ENCODE data around the gene CCT4.
A peak's percentile ranks its signal among the peaks of the same experiment; 100 is the strongest.
"Not testable (repeated sequence)": the region's sequence is repeated elsewhere in the genome, so short reads cannot be mapped to it uniquely, and the experiment has no call there.

CCT4 gene, protein sequence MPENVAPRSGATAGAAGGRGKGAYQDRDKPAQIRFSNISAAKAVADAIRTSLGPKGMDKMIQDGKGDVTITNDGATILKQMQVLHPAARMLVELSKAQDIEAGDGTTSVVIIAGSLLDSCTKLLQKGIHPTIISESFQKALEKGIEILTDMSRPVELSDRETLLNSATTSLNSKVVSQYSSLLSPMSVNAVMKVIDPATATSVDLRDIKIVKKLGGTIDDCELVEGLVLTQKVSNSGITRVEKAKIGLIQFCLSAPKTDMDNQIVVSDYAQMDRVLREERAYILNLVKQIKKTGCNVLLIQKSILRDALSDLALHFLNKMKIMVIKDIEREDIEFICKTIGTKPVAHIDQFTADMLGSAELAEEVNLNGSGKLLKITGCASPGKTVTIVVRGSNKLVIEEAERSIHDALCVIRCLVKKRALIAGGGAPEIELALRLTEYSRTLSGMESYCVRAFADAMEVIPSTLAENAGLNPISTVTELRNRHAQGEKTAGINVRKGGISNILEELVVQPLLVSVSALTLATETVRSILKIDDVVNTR

DNA sequence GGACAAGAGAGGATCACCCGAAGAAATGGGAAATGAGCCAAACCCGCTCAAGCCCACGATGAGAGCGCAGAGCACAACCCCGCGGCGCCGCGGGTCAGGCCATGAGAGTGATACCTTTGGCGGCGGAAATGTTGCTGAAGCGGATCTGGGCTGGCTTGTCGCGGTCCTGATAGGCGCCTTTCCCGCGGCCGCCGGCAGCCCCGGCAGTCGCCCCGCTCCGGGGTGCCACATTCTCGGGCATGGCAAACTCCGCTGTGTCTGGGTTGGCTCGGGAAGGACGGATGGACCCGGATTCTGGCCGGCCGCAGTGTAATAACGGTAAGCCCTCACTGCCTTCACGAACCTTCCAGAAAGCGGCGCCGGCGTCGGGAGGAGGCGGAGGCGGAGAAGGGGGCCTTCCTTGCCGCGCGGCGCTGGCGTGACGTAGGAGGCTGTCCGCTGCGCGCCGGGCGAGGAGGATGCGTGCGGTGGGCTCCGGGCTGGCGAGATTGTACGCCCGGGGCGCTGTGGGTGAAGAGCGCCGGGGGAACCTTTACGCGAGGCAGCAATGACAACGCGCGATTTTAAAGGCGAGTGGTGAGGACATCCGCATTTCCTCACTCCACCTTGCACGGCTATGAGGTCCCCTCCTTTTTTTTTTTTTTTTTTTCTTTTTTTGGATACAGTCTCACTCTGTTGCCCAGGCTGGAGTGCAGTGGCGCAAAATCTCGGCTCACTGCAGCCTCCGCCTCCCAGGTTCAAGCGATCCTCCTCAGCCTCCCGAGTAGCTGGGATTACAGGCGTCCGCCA, at the start of gene CCT4:
TSS of gene CCT4 (minus strand) at position 390 of the 789 bp plus-strand sequence. CDS start at position 241, 149 bp downstream.
- DNase-seq, result peak; percentile 27

DNA sequence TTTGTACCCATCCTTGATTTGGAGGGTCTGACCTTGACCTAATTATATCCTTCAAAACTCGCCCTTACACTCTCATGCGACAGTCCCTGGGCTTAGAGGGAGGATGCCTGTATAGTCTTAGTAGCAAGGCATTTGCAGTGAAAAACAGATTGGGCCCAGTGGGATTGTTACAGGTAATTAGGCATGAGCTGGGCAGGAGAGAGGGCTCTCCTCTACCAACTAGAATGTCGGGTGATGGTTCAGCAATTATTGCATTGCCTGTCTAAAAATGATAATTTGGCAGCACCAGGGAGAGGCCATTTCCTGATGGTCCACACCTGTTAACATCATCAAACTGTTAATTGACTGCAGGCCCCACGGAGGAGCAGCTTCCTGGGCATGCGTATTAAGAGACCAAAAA, 49.4 kb upstream of the CCT4 start:
- no peak for DNase-seq

DNA sequence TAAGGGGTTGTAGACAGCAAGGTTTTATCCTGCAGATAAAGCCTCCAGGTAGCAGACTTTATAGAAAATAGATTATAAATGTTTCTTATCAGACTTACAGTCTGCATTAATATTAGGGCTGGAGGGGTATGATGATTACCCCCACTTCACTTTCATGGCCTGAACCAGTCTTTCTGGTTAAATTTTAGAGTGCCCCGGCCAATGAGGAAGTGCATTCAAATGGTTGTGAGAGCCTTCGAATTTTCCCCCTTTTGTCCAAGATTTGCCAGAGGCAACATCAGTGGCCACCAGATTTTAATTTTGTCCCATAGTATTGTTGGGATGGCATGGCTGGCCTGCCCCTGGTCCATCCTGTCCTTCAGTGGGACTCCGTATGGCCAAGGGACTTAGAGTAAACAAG, 48.6 kb upstream of the CCT4 start:
- DNase-seq, result no peak

DNA sequence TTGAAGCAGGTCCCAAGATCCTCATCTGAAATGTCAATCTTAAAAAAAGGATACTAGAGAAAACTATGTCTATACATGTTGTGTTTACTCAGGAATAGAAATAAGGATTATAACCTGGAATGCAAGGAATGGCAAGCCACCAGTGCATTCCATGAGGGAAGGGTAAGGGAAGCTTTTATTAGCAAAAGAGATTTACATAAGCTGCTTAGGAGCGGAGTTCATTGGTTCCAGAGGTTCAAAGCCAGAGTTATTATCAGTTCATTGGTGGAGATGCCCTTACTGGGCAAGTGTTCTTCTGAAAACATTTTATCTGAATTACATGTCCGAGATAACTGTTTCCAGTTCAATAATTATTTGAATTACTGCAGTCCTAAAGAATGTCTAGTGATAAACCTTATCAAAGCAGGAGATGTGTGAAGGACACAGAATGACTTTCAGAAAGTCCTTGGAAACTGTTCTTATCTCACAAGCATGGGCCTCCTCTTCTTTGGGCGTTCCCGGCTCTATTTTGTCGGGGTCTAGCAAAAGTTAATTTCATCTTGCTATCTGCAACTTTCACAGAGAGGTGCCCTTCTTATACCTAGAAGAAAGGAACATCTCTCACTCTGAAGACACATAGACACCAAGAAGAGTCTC, 40.5 kb upstream of the CCT4 start:
- DNase-seq, result no peak

DNA sequence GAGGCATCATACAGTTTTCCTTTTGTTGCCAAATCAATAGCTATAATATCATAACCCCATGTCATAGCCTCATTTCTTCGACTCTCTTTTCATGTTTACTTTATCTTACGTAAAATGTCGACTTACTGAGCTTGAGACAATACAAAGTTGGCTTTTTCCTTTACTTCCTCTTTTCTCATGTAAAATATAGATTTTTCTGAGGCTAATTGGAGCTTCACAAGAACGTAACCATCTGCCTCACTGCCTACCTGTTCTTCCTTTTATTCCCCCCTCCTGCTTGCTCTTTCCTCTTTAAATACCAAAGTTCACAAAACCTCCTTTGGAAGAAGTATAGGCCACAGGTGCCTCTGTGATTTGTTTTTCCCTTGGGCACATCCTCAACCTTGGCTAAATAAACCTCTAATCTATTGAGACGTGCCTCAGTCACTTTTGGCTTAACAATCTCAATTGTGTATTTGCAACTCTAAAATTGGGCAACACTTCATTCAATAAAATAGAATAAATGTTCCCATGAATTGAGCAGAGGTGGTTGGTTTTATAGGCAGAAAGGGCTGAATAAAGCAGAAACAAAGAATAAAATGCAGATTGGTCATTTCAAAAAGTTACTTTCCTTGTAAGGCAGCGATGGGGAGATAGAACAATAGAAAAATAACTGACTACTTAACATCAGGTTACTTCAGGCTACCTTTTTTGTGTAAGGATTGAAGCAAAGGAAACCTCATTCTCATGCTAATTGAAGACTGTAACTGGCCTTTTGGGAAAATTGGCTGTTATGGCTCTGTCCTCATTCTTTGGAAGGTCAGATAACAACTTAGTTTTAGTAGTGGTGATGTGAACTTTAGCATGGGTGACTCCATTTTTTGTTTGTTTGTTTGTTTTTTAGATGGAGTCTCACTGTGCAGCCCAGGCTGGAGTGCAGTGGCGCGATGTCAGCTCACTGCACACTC, 38.3 kb upstream of the CCT4 start:
- DNase-seq, result no peak

DNA sequence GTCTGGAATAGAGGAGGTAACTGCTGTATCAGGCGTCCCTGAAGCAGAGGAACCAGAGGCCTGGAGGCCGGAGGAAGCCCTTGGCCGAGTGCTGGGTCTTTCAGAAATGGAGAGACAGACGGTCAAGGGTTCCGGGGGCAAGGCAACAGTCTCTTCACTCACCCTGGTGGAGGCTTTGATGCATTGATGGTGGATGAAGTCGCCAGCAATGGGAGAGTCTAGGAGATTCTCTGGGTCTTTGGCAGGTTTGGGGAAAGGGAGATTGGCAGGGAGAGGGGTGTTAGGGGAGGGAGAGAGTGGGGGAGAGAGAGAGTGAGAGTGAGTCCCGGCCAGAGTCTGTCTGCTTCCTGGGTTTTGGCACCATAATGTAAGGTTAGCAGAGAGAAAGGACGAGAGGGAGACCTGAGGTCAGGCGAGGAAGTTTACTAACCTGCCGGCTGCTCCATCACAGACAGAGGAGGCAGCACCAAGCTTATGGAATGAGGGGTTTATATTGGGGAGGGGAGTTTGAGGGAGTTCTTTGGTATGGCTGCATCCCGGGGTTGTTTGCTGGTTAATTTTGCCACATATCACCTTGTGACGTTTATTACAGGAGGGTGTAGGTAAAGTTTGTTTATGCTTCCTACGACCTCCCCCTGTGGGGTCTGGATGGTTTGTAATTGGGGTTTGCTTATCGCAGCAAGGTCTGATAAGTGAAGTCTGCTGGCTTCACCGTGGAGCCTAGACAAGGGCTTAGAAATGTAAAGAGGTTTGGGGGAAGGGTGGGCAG, 36.6 kb upstream of the CCT4 start:
- DNase-seq, result no peak

DNA sequence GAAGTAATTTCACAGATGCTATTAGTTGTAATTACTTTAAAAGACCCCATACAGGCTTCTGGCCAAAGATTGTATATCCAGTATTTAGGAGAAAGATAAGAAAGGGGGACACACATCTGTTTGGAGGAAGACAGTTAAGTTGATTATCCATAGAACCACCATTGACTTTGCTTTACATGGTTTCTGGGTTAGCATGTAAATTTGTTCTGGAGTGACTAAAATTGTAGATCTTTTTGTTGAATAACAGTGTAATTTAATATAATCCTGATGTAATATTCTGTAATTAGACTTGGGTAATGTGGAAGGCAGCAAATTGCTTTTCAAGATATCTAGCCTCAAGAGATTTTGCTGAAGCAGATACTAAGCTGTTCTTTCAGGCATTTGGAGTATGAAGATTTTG, 34.3 kb upstream of the CCT4 start:
- no peak for DNase-seq

DNA sequence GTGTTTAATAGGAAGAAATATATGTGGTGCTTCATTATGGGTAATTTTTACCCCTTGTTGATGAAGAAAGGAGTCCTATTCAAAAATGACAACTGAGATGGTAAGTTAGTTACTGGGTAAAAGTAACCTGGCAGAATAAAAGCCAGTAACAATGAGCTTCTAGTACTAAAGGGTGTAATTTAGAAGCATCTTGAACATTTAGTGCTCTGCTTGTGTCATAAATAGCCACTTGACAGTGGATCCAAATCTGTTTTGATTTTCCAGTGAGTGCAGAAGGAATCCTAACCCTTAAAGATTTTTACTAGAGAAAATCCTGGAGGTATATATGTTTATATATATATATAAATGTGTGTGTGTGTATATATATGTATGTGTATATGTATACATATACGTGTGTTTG, 32.1 kb upstream of the CCT4 start:
- DNase-seq, result no peak

DNA sequence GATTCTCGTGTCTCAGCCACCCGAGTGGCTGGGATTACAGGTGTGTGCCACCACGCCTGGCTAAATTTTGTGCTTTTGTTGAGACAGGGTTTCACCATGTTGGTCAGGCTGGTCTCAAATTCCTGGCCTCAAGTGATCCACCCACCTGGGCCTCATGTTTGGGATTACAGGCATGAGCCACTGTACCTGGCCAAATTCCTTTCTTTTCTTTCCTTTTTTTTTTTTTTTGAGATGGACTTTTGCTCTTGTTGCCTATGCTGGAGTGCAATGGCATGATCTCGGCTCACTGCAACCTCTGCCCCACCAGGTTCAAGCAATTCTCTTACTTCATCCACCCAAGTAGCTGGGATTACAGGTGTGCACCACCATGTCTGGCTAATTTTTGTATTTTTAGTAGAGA, 26.3 kb upstream of the CCT4 start:
- DNase-seq, result not testable (repeated sequence)

DNA sequence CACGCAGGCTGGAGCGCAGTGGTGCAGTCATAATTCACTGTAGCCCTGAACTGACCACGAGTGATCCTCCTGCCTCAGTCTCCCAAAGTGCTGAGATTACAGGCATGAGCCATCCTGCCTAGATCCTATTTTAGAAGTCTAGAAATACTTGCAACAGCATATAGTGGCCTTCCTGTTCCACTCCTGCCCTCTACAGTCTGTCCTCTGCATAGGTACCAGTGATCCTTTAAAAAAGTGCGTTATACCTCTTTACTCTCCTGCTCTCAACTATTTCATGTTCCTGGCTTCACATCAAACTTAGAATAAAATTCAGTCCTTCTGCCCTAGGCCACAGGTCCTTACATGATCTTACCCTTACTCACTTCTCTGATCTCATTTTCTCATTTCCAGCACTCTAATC, 23.1 kb upstream of the CCT4 start:
- DNase-seq, result no peak

DNA sequence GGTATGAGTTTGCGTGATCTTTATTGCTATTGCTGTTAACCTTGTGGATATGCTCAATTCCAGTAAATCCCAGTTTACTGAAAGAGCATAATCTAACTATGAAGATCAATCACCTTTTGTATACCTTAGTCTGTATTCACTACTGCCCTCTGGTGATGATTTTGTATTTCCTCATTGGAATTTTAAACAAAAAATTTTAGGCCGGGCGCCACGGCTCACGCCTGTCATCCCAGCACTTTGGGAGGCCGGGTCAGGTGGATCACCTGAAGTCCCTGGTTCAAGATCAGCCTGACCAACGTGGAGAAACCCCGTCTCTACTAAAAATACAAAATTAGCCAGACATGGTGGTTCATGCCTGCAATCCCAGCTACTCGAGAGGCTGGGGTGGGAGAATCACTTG, 22.1 kb upstream of the CCT4 start:
- no peak for DNase-seq

DNA sequence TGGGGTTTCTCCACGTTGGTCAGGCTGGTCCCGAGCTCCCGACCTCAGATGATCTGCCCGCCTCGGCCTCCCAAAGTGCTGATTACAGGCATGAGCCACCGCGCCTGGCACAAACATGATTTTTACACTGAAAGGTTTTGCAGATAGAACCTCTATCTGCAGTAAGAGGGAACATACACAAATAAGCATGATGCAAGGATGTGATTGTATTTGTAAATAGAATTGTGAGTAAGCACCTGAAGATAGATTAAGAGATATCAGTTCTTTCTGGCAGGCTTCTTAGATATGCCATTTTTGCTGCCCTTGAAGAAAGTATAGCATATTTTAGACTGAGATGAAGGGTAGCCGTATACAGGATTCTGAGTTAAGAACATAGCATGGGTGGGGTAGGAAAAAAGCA, 20.7 kb upstream of the CCT4 start:
- no peak for DNase-seq

DNA sequence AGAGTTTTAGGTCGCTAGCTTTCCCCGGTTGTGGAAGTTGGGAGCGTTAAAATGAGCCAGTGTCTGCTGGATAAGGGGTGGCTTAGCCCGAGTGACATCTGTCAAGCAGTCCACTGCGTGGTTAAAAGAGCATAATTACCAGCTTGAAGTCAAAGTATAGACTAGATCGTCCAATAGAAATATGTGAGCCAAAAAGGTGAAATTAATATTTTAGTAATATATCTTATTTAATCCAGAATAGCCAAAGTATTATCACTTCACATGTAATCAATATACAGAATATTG, 17.7 kb upstream of the CCT4 start:
- no peak for DNase-seq

DNA sequence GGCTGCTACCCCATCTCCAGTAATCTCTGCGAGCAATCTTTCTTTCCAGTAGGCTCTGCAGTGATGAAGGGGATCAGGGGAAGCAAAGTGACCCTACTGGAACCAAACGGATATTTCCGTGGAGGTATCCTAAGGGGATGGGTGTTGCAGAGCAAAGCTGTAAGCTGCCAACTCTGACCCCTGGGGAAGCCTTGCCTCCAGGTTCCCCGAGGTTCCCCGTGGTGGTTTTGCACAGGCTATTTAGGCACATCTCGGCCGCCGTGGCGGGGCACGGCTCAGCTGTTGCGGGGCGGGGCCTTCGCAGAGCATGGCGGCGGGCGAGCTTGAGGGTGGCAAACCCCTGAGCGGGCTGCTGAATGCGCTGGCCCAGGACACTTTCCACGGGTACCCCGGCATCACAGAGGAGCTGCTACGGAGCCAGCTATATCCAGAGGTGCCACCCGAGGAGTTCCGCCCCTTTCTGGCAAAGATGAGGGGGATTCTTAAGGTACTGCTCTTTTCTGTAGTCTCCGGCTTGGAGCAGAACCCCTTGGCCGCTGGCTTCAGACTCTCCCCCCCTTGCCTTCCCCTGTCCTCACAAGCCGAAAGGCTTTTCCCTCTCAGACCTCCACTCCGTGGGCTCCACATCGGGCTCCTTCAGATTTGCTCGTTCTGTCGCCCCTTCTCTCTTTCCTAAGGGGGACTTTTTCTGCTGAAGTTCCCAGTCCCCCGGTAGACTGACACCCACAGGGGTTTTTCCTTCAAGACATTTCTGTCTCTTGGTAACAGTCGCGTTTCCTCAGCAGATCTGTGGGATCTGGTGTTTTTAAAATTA, 17.1 kb upstream of the CCT4 start, which contains the start of gene COMMD1:
TSS of gene COMMD1 (plus strand) at position 303 of the 814 bp plus-strand sequence. CDS start at position 308, 5 bp downstream.
- peak; percentile 68 for DNase-seq

DNA sequence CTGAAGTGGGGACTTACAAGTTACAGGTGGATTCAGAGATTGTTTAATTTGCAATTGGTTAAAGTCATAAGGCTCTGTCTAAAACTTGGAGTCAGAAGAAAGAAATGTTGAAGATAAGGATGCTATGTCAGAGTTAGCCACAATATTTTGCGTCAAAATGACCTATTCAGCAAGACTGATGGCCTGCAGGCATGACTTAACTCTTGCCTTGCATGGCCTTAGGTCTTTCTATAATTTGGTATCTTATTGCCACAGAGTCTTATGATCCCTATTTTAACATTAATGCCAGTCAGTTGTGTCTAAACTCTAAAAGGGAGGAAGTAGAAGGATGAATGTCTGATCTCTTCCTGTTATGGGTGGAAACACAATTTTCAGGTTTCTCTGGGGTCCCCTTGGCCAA, 11.8 kb upstream of the CCT4 start:
- DNase-seq, result no peak

DNA sequence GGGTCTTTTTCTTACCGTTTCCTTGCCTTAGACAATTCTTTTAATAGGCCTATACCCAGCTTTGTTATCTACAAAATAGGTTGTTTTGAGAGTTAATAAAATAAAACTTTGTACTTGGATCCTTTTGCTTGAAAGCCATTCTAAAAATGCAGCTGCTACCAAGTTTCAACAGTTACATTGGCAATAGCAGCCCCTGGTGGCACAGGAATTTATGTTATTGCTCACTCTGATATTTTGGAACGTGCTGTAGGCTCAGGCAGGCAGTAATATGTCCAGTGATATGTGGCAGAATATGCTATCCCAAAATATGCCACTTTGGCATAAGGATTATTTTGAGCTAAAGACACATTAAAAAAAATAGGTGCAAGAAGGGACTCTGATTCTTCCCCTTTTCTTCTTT, 10.4 kb upstream of the CCT4 start:
- no peak for DNase-seq

DNA sequence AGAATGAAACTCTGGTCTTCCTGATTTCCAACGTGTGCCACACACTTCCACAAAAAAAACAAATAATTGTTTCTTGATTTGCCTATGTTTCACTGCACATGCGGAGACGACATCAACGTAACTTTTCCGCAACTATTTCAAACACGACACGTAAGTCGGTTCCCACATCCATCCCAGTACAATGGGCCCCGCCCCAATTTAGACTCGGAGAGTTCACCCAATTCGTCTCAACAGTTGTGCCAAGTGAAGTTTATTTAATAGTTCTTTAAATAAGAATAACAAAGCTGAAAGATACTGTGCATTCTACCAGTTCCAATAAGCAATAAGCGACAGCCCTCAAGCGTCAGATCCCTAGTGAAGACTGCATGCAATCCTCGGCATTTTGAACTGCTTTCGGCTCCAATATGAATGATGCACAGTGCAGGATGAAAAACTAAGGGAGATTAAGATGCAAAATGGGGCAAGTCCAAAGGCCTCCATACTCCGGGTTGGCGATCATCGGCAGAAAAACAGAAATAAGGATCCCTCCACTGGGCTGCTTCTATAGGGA, 664 bp downstream of the CCT4 start:
- no peak for DNase-seq

DNA sequence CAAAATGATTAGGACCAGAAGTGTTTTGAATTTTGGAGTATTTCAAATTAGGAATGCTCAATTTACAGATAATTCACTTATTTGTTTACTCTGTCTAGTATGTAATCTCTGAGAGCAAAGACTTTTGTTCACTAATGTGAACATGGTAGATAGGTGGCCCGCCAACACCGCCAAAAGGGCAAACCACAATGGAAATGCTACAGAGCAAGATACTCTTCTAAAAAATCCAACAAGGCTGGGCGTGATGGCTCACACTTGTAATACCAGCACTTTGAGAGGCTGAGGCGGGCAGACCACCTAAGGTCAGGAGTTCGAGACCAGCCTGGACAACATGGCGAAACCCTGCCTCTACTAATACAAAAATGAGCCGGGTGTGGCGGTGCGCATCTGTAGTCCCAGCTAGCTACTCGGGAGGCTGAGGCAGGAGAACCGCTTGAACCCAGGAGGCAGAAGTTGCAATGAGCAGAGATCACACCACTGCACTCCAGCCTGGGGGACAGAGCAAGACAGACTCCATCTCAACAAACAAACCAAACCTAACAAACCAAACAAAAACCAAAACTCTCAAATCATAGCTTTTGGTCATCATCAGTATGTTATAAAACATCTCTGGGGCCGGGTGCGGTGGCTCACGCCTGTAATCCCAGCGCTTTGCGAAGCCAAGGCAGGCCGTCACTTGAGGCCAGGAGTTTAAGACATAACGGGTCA, 2.4 kb downstream of the CCT4 start:
- DNase-seq, result no peak

DNA sequence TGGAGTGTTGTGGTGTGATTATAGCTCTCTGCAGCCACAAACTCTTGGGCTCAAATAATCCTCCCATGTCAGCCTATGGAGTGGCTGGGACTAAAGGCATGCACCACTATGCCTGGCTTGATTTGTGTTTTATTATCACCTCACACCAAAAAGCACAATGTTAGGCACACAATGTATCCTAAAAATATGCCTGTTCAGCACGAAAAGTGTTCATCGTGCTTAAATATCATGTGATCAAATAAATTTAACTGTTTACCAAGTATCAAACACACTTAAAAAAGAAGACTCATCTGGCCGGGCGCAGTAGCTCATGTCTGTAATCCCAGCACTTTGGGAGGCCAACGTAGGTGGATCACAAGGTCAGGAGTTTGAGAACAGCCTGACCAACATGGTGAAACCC, 5.6 kb downstream of the CCT4 start:
- DNase-seq, result no peak

DNA sequence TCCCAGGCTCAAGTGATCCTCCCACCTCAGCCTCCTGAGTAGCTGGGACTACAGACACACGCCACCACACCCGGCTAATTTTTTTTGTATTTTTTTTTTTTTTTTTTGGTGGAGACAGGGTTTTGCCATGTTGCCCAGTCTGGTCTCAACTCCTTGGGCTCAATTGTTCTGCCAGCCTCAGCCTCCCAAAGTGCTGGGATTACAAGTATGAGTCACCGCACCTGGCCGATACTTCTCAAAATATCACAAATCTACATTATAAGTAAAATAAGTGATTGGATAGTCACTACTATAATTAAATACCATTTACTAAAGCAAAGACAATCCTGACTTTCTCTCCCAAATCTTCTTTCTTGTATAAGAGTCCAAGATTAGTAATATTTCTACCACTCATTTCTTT, 9.1 kb downstream of the CCT4 start:
- not testable (repeated sequence) for DNase-seq
